HG02623 (cell line): ENCODE results near the gene TH.

Experiments
- ATAC-seq: cut with Tn5 transposase; IDR thresholded peaks from one replicate; pipeline ENCODE4 v1.9.1; 2021; ENCODE audit warnings: moderate library complexity; ENCODE audit not compliant: unreplicated experiment

The TH gene

DNA sequence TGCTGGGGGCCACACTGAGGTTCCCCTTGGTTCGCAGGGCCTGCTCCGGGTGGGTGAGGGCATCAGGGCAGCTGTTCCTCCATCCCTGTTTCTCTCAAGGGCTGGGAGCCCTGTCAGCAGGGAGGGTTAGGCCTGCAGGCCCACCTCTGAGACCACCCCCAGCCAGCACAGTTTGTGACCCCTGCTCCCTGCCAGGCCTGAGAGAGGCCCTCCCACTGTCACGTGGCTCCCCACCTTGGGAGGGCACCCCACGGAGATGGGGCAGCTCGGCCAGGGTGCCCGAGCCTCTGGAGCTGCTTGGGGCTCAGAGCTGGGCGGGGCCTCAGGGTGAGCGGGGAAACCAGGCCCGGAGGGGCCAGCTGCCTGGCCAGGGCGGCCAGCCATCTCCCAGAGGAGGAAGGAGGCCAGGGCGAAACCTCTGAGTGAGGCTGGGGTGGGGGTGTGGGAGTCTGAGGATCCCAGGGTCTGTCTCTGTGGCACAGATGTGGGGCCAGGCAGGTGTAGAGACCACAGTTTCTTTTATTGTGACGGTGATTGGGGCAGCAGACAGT lies 8.1 kb downstream of the TH start:
- ATAC-seq: no peak

GRCh38 chr11:2160736-2161259 lies 10.8 kb downstream of the TH start, which contains the start of gene INS:
Gene INS (minus strand): TSS chr11:2161209. CDS start chr11:2160971, 238 bp downstream.
- no peak for ATAC-seq

GRCh38 chr11:2159536-2160413 lies 11.8 kb downstream of the TH start:
- no peak for ATAC-seq

- no peak for ATAC-seq
Observed at GRCh38 chr11:2158966-2159365, 12.6 kb downstream of the TH start.

GRCh38 chr11:2158296-2158737 lies 13.3 kb downstream of the TH start:
- ATAC-seq: no peak

DNA sequence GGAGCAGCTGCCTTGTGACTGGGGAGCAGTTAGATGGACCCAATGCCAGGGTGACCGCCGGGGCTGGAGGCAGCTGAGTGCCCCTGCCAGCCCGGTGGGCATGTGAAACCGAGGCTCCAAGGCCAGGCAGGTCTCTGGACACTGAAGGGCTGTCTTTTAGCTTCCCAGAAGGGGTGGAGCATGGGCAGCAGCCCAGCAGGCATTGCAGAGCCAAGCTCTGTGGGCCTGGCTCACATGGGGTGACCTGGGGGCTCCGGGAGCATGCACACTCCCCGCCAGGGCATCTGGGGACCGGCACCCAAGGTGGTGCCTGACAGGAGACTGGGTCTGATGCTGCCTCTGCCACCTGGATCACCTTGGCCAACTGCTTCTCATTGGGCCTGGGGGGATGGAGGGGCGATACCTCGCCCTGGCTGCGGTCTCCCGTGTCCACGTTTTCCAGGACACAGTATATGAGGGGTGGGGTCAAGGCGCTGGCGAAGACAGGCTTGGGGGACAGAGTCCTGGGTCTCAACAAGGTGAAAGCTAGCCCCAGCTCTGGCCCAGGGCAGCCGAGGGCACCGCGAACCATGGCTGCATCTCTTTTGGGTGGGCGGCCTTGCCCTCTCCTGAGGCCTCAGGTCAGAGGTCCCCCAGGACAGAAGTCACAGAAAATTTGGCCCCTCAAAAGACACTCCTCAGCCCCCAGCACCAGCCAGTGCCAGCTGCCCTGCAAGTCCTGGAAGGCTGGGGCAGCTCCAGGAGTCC lies 14.1 kb downstream of the TH start:
- ATAC-seq: no peak

GRCh38 chr11:2156416-2157182 lies 15.0 kb downstream of the TH start:
- ATAC-seq: no peak

DNA sequence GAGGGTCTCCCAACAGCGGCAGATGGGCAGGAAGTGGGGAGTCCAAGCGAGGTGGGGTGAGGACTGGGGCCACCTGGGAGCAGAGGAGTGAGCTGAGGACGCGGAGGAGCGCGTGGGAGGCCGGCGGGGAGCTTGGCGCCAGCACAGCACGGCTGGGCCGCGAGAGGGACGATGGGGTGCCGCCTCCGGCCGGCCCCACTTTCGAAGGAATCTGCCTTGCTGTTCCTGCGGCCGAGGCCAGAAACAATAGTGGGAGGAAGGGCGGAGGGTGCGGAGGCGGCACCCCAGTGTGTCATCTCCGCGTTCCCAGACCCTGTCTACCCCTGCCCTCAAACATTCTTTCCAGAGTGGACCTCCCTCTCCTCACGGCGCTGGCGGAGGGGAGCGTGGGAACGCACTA lies 16.1 kb downstream of the TH start:
- ATAC-seq: no peak

DNA sequence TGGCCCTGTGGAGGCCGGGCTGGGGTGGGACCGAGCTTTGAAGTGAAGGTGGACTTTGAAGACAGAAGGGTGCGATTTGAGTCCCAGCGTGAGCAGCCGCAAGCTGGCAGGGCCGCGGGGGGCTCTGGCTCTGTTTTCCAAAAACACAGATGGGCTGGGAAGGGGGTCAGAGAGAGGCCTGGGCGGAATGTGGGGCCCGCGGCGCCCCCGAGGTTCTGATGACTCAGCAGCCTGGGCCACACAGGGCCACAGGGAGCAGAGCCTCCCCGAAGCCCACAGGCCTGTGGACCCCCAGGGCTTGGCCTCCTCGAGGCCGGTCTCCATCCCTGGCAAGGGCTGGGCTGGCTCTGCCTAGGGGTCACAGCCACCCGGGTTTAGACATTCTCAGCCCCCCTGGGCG lies 16.7 kb downstream of the TH start:
- ATAC-seq: no peak

DNA sequence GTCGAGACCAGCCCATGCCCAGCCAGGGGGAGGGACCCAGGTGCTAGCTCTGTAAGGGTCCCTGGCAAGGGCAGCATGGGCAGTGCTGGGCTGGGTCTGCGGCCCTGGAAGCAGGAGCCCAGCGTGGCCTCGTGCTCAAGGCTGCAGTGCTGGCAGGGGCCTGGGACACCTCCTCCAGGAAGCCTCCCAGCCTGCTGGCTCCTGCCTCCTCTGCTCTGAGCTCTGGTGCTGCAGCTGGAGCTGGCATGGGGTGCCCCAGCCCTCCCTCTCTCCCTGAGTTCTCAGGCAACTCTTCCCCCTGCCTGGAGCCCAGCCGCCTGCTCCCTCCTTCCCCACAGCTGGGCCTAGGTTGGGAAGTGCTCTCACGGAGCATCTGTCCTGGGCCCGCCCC lies 17.4 kb downstream of the TH start:
- ATAC-seq: no peak

DNA sequence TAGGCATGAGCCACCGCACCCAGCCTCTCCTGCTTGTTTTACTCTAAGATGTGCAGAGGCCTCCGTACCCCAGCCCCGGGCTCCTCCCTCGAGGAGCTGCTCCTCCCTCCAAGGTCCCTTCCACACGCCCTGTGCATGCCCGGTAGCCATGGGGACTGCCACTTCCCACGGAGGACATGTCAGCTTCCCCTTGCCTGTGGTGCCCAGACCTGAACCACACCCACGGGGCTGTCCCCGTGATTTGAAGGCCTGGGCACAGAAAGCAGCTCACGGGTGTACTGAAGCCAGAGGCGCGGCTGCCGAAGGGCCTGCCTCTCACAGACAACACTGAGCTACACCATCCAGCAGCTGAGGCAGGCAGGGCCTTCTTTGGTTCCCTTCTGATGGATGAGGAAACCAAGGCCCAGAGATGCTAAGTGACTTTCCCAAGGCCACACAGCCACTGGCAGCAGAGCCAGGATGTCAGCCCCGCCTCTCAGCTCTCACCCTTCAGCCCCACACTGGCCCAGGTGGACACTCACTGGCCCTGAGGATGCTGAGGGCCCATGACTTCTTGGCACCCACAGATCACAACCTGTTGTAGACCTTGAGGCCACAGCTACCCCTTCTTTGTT lies 17.9 kb downstream of the TH start:
- no peak for ATAC-seq

DNA sequence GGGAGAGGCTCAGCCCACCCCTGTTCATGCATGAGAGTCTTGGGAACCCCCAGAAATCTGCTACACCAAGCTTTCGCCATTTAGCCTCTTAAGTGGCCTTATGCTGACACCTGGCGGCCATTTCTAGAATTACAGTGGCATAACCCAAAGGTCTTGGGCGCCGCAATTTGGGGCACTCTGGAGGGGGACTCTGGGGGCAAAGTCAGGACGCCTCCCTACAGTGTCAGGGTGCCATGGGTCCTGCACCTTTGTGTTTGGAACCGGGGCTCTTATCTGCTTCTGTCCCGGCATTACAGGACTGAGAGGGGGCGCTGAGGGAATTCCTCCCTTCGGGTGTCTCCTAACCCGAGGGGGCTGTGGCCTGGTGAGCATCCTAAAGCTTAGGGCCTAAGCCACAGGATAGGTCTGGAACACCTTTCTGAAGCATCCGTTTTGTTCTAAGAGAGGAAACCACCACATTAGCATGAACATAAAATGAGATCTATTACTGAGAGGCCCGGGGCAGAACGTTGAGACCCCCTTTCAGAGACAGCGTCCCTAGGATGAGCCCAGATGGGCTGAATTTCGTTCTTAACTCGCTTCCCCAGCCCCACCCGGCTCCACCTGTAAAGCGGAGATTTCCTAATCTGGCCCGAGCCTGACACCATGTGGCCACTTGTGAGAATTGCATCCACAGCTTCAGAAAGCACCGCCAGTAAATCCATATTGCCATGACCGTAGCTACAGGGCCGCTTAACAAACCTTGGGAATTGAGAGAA lies 19.9 kb downstream of the TH start:
- ATAC-seq: no peak

DNA sequence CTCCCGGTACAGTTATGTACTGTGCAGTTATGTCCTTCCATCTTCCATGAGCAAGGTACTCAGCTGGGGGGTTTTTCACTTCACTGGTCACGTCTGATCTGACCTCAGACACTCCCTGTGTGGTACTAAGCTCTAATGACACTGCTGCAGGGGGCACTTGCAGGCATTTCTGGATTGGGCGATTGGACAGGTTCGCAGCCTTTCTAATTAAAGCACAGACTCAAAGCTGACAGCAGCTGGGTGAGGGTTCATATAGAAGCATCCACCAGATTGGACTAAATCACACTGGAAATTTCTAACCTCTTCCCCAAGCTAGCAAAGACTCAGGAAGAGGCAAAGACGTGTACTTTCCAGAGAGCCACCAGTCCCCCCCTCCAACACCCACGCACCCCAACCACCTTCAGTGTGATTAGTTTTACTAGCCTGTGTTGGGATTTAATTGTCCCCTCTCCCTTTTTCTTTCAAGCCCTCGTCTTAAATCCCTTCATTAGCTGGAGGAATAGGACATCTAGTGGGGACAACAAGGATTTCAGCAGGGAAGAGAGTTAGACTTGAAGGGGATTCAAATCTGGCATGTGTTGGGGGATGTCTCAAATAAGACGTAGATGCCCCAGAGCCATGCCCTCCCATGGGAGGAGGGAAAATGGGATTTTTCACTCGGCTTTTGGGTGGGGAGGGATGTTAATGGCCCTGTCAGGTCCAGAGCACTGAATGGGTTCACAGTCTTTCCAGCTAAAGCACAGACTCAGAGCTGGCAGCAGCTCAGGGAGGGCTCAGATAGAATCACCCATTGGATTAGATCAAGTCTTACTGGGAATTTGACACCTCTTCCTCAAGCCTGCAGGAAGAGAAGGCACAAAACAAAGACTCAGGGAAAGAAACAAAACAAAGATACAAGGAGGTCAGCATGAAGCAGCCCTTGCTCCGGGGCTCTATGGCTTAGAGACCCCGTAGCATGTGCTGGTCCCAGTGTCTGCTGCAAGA lies 21.5 kb downstream of the TH start:
- no peak for ATAC-seq

DNA sequence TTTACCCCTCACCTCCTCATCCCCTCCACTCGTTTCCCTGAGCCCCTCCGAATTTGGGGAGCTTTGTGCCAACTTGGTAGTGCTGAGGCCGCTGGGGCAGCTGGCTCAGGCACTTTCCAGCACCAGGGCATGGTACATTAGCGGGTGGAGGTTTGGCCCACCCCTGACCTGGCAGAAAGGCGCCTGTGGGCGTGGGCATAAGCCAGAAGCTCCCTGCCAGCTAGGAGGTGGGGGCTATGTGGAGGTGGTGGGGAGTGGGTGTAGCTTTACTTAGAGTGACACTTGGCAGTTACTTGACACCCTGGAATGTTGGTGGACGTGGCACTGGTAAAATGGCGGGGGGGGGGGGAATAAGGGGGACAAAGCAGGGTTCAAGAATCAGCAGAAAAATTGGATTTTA lies 22.2 kb downstream of the TH start:
- no peak for ATAC-seq

GRCh38 chr11:2148595-2148994 lies 23.0 kb downstream of the TH start:
- no peak for ATAC-seq

- ATAC-seq: no peak
Observed at GRCh38 chr11:2147391-2147790, 24.2 kb downstream of the TH start.

GRCh38 chr11:2146051-2146450 lies 25.6 kb downstream of the TH start:
- ATAC-seq: no peak

GRCh38 chr11:2144544-2145248 lies 26.9 kb downstream of the TH start:
- ATAC-seq: no peak
